ENCODE measurements around the gene MTA1.

The MTA1 gene

GRCh38 chr14:105508601-105509000 lies 89.0 kb downstream of the MTA1 start:
- Histone ChIP-seq H3K4me2 (ENCODE audit: low read length) (no peak overlapping the region), H3K9ac (ENCODE audit: low read depth, low read length) (no peak overlapping the region), H3K9me3 (replicated peaks; ENCODE audit: low read length) (no peaks in the 10 kb centered on the region), H3K27me3 (ENCODE audit: control insufficient read depth, insufficient read depth, low read length) (peaks cover 35% of the 10 kb centered on the region), H3K4me3 (ENCODE audit: low read length) (no peak overlapping the region), H3K36me3 (ENCODE audit: insufficient read depth, low read length) (no peaks in the 10 kb centered on the region), H3K4me1 (ENCODE audit: control insufficient read depth, insufficient read depth, low read length) (peaks cover 3% of the 10 kb centered on the region)

- Histone ChIP-seq H3K27me3 (ENCODE audit: control insufficient read depth, insufficient read depth, low read length) (peaks cover 52% of the 10 kb centered on the region), H3K4me3 (ENCODE audit: low read length) (no peak overlapping the region), H3K9ac (ENCODE audit: low read depth, low read length) (no peak overlapping the region), H3K4me1 (ENCODE audit: control insufficient read depth, insufficient read depth, low read length) (no peaks in the 10 kb centered on the region), H3K9me3 (replicated peaks; ENCODE audit: low read length) (no peaks in the 10 kb centered on the region), H3K36me3 (ENCODE audit: insufficient read depth, low read length) (no peaks in the 10 kb centered on the region), H3K4me2 (ENCODE audit: low read length) (no peak overlapping the region)
These were observed 97.5 kb downstream of the MTA1 start for GRCh38 chr14:105517096-105517495.

- Histone ChIP-seq H3K9me3 (replicated peaks; ENCODE audit: low read length) (no peaks in the 10 kb centered on the region), H3K4me3 (ENCODE audit: low read length) (no peak overlapping the region), H3K9ac (ENCODE audit: low read depth, low read length) (no peak overlapping the region), H3K27me3 (ENCODE audit: control insufficient read depth, insufficient read depth, low read length) (peaks cover 42% of the 10 kb centered on the region), H3K4me2 (ENCODE audit: low read length) (no peak overlapping the region), H3K36me3 (ENCODE audit: insufficient read depth, low read length) (no peaks in the 10 kb centered on the region), H3K4me1 (ENCODE audit: control insufficient read depth, insufficient read depth, low read length) (no peaks in the 10 kb centered on the region)
These were observed 100.5 kb downstream of the MTA1 start for GRCh38 chr14:105519946-105520698.

All from skeletal muscle satellite cell (primary cell).